Measurements from ENCODE around the gene AIG1.

AIG1 gene

DNA sequence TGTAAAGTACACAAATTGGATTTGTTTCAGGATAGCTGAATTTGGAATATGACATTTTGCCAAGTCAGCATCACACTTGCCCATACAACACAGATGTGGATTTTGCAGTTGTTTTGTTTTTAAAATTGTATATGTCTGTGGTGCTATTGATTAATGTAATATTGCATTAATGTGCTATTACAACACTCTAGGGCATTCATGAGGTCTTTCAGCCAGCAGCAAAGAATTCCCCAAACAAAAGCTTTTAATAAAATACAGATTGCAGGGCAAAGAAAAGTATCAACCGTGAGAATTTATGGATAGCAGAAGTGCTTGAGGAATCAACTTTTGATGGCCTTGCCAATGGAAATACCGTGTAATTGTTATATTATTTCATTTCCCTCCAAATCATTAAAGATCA lies 144.9 kb downstream of the AIG1 start:
- no peak for DNase-seq
- H3K4me3 Mint-ChIP-seq = no peak overlapping the region

DNA sequence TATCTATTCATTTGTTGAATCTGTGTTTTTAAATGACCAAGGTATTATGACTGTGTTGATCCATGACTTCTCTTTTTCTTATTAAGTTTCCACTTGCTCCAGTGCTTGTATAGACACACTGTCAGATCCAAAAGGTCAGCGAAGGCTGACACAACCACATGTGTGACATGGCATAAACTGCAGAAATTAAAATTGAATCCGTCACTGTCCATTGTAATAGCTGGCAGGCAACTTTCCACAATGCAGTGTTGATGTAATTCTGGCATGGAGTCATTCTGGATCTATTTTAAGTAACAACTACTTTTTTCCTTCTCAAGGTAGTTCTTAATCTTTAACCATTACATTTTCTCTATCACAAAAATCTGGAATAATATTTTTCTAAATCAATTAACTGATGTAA lies 145.3 kb downstream of the AIG1 start:
- peaks cover 24% of the 10 kb centered on the region for H3K9me3 Mint-ChIP-seq
- ATAC-seq (no peak), DNase-seq (no peak)
- peaks cover 10% of the 10 kb centered on the region for H3K36me3 Mint-ChIP-seq (ENCODE audit: low read depth)
- H3K4me1 Mint-ChIP-seq = no peaks in the 10 kb centered on the region
- no peak overlapping the region for H3K4me3 Mint-ChIP-seq
- H3K27ac Mint-ChIP-seq = no peak overlapping the region
- H3K27me3 Mint-ChIP-seq = no peaks in the 10 kb centered on the region

More for the DNA sequence above, 144.9 kb downstream of the AIG1 start:
- Mint-ChIP-seq H3K9me3 (peaks cover 27% of the 10 kb centered on the region), H3K27me3 (no peaks in the 10 kb centered on the region), H3K4me1 (peaks cover 3% of the 10 kb centered on the region), H3K36me3 (ENCODE audit: low read depth) (peaks cover 10% of the 10 kb centered on the region), H3K27ac (no peak overlapping the region)
- no peak for ATAC-seq

DNA sequence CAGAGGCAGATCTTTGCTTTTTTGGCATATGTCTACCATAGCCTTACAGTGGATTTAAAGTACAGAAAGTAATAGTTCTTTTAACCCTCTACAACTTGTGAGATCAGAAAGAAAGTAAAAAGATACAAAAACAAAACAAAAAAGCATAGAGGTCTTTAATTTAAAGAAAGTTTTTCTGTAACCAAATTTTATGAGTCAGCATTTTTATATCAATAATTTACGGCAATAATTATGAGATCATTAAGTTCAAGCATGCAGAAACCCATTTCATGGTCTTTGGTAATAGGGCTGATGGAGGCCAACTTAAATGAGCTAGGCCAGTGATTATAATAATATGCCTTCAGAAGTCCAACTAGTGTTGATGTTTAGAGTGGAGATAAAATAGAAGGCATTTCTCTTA lies 145.9 kb downstream of the AIG1 start:
- Mint-ChIP-seq H3K4me3 (no peak overlapping the region), H3K9me3 (peaks cover 24% of the 10 kb centered on the region), H3K36me3 (ENCODE audit: low read depth) (peaks cover 10% of the 10 kb centered on the region), H3K4me1 (no peaks in the 10 kb centered on the region), H3K27me3 (no peaks in the 10 kb centered on the region), H3K27ac (no peak overlapping the region)
- ATAC-seq = no peak
- DNase-seq = no peak

DNA sequence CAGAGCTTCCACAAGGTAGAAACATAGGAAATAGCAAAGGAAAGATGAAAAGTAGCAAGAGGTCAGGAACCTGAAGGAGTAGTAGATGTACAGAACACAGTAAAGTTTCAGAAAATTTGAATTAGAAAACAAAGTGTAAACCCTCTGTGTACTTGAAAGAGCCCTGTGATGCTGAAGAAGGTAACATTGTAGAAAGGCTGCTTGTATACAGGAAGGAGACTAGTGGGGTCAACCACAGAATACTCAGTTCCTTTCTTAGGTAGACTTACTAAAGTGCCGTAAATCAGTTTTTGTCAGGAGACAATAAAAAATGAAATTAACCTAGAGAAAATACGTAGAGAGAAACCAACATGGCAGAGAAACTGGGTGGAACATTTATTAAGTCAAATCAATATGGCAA lies 149.7 kb downstream of the AIG1 start:
- H3K27me3 Mint-ChIP-seq = no peaks in the 10 kb centered on the region
- H3K36me3 Mint-ChIP-seq (ENCODE audit: low read depth) = peaks cover 5% of the 10 kb centered on the region
- no peak overlapping the region for H3K4me3 Mint-ChIP-seq
- H3K27ac Mint-ChIP-seq = no peak overlapping the region
- ATAC-seq (no peak), DNase-seq (no peak)
- peaks cover 13% of the 10 kb centered on the region for H3K9me3 Mint-ChIP-seq
- H3K4me1 Mint-ChIP-seq = no peaks in the 10 kb centered on the region

DNA sequence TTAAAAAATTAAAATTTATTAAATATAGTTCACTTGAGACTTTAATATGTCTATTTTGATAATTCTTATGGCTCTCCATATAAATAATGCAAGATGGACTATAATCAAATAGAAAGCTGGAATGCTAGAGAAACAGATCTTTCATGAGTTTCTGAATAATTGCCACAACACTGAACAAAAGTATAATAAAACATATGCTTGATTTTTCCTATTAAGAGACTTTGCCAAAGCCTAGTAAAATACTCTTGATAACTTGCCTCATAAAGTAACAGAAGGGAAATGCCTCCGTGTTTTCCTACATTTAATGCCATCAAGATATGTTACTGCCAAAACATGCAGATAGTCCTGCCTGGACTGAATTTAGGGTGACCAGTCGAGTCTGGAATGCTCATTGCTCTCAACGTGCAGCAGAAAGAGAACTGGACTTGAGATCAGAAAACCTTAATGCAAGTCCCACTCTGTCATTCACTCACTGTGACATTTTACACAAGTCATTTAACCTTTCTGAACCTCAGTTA lies 153.2 kb downstream of the AIG1 start:
- Mint-ChIP-seq H3K27ac (no peak overlapping the region), H3K27me3 (no peaks in the 10 kb centered on the region), H3K4me3 (no peak overlapping the region), H3K4me1 (no peaks in the 10 kb centered on the region), H3K36me3 (ENCODE audit: low read depth) (peaks cover 3% of the 10 kb centered on the region), H3K9me3 (peaks cover 13% of the 10 kb centered on the region)
- DNase-seq (no peak), ATAC-seq (no peak)

DNA sequence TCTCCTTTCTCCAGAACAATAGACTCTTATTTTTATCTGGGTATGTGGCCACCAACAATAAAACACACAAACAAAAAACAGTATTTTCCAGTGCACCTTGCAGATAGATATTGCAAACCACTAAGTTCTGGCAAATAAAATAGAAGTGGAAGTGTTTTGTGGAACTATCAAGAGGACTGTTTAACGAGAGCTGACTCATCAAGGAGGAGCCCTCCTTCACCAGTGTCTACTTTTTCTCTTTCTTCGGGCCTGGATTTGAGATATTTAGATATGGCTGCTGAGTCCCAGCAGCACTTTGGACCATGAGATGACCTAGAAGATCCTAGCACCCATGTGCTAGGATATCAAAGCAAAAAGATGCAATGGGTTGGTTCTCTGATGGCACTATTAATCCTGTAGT lies 154.7 kb downstream of the AIG1 start:
- Mint-ChIP-seq H3K36me3 (ENCODE audit: low read depth) (no peaks in the 10 kb centered on the region), H3K27me3 (no peaks in the 10 kb centered on the region), H3K9me3 (peaks cover under 1% of the 10 kb centered on the region), H3K27ac (no peak overlapping the region), H3K4me1 (no peaks in the 10 kb centered on the region), H3K4me3 (no peak overlapping the region)
- DNase-seq (no peak), ATAC-seq (no peak)

DNA sequence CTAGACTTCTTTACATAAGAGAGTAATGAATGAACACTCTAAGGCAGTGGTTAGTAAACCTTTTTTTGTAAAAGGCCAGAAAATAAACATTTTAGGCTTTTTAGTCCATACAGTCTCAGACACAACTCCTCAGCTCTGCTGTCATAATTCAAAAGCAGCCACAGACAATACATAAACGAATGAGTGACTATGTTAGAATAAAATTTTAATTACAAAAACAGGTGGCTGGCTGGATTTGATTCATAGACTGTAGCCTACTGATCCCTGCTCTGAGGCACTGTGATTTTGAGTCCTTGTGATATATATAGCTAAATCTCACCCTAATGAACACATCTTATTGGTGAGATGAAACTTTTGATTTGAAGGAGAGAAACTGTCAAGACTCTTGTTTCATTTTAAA lies 155.1 kb downstream of the AIG1 start:
- ATAC-seq (no peak), DNase-seq (no peak)
- no peaks in the 10 kb centered on the region for H3K9me3 Mint-ChIP-seq
- H3K4me3 Mint-ChIP-seq = no peak overlapping the region
- no peaks in the 10 kb centered on the region for H3K4me1 Mint-ChIP-seq
- no peaks in the 10 kb centered on the region for H3K36me3 Mint-ChIP-seq (ENCODE audit: low read depth)
- no peak overlapping the region for H3K27ac Mint-ChIP-seq
- H3K27me3 Mint-ChIP-seq = no peaks in the 10 kb centered on the region

DNA sequence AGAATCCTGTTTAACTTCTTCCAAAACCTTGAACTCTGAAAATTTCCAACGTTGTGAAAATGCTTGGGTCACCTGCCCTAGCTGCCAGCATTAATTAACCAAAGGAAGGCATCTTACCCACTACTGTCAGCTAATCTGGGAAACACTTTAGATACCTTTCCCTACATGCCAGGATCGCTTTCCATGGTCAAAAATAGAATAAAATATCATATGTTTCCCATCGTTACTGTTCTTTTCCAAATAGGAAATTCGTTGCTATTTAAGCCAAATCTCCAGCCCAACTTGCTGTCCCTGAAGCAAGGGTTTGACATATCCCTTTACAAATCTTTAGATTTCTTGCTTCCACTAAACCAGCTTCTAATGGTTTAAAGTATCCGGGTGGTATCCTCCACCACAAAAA lies 157.5 kb downstream of the AIG1 start:
- Mint-ChIP-seq H3K27me3 (no peaks in the 10 kb centered on the region), H3K4me3 (no peak overlapping the region), H3K4me1 (no peaks in the 10 kb centered on the region), H3K9me3 (no peaks in the 10 kb centered on the region), H3K36me3 (ENCODE audit: low read depth) (no peaks in the 10 kb centered on the region), H3K27ac (no peak overlapping the region)
- ATAC-seq (no peak), DNase-seq (no peak)

DNA sequence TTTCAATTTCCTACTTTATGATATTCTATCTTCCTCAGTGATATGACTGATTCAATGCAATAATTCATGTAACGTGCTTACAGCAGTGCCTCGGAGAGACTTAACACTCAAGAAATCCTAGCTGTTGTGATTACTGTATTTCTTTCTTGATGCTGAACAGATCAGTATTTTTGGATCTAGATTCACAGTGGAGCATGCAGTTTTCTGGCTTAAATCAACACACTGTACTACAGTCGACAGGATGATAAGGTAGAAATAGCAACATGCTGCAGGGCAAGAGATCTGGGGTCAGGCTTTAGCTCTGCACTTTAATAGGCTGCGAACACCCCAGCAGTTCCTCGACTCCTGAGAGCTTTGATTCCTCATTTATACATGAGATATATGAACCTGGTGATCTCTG lies 161.0 kb downstream of the AIG1 start:
- H3K36me3 Mint-ChIP-seq (ENCODE audit: low read depth) = no peaks in the 10 kb centered on the region
- H3K4me1 Mint-ChIP-seq = no peaks in the 10 kb centered on the region
- ATAC-seq = no peak
- no peak overlapping the region for H3K4me3 Mint-ChIP-seq
- no peak for DNase-seq
- H3K27me3 Mint-ChIP-seq = no peaks in the 10 kb centered on the region
- H3K9me3 Mint-ChIP-seq = no peaks in the 10 kb centered on the region
- H3K27ac Mint-ChIP-seq = no peak overlapping the region

DNA sequence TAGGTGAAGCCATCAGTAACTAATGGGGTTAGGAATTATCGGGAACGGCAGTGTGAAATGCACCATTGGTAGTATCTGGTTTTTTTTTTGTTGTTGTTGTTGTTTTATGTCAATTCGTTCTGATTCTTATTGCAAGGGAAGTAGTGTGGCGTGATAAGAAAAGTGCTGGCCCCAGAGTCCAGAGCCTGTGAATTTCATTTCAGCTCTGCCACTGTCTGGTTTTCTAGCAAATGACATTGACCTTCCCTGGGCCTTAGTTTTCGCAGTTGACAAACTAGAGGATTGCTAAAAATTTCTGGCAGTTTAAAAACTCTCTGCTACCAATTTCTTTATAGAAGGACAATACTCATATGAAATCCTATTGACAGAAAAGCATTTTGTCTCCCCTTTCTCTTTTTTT lies 161.6 kb downstream of the AIG1 start:
- no peak for ATAC-seq
- no peaks in the 10 kb centered on the region for H3K4me1 Mint-ChIP-seq
- no peaks in the 10 kb centered on the region for H3K9me3 Mint-ChIP-seq
- H3K36me3 Mint-ChIP-seq (ENCODE audit: low read depth) = no peaks in the 10 kb centered on the region
- DNase-seq = no peak
- no peak overlapping the region for H3K27ac Mint-ChIP-seq
- no peak overlapping the region for H3K4me3 Mint-ChIP-seq
- no peaks in the 10 kb centered on the region for H3K27me3 Mint-ChIP-seq

DNA sequence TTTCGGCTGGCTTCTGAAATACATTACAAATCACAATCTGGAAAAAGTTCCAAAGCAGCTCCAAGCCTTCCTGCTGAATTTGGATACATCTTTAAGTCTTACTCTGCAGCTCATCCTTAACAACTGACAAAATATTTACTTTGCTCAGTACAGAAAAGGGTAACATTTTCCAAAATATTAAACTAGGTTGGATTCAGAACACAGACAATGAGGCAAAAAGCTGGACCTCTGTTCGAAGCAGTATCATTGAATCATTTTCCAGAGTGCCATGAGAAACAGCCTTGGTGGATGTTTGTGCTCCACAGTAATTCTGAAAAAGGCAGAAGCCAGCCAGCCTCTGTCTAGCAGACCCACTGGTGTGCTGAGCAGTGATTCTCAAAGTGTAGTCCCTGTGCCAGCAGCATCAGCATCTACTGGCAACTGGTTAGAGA lies 162.1 kb downstream of the AIG1 start:
- H3K27ac Mint-ChIP-seq = no peak overlapping the region
- H3K36me3 Mint-ChIP-seq (ENCODE audit: low read depth) = no peaks in the 10 kb centered on the region
- no peaks in the 10 kb centered on the region for H3K4me1 Mint-ChIP-seq
- no peak for DNase-seq
- ATAC-seq = no peak
- H3K4me3 Mint-ChIP-seq = no peak overlapping the region
- H3K9me3 Mint-ChIP-seq = no peaks in the 10 kb centered on the region
- no peaks in the 10 kb centered on the region for H3K27me3 Mint-ChIP-seq

DNA sequence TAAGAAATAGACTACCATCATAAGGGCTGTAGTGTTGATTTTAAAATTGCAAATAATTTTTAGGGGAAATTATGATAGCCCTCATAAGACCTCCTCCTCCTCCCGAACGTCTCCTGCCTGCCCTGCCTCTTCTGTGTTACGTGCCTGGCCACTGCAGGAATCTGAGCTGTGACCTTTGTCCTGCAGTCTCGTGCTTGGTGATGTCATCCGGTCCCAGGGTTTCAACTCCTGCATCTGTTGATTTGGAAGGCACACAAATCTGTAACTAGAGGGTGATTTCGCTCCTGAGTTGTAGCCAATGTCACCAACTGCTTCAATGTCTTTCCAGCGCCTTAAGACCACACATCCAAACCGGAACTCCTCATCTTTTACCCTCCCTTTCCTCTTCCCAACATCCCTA lies 163.2 kb downstream of the AIG1 start:
- Mint-ChIP-seq H3K4me3 (no peak overlapping the region), H3K9me3 (no peaks in the 10 kb centered on the region), H3K36me3 (ENCODE audit: low read depth) (peaks cover 2% of the 10 kb centered on the region), H3K4me1 (no peaks in the 10 kb centered on the region), H3K27ac (no peak overlapping the region), H3K27me3 (no peaks in the 10 kb centered on the region)
- no peak for DNase-seq
- no peak for ATAC-seq

DNA sequence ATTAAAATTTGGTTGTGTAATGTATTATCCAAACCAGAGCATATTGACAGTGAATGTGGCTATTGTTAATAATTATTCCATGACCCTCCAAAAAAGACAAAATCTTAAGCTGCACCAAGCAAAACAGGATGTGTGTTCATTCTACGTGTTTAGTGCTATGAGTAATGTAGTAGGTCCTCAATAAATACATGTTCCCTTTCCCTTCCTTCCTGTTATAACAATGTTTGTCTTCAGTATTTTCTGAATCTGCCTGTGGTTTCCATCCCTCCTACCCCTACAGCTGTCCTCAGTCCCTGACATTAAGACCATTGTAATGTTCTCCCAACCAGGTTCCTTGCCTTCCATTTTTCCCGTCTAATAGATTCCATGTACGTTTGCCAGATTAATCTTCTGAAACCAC lies 163.8 kb downstream of the AIG1 start:
- DNase-seq (no peak), ATAC-seq (no peak)
- Mint-ChIP-seq H3K27ac (no peak overlapping the region), H3K4me3 (no peak overlapping the region), H3K36me3 (ENCODE audit: low read depth) (peaks cover 2% of the 10 kb centered on the region), H3K4me1 (no peaks in the 10 kb centered on the region), H3K27me3 (no peaks in the 10 kb centered on the region), H3K9me3 (no peaks in the 10 kb centered on the region)

DNA sequence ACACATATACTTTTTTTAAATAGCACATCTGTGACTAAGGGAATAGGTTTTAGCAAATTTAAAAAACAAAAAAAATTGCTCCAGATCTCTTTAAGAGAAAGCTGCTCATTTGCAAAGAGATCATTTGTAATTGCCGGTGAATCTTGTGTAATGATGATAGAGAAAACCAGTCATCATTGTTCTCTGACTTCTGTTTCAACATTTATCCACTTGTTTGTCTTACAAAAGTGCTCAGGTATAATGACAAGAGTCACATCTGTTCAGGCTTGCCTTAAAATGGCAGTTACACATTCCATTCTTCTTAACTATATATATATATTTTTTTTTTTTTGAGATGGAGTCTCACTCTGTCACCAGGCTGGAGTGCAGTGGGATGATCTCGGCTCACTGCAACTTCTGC lies 165.2 kb downstream of the AIG1 start:
- no peaks in the 10 kb centered on the region for H3K27me3 Mint-ChIP-seq
- no peaks in the 10 kb centered on the region for H3K4me1 Mint-ChIP-seq
- peaks cover 2% of the 10 kb centered on the region for H3K36me3 Mint-ChIP-seq (ENCODE audit: low read depth)
- H3K27ac Mint-ChIP-seq = no peak overlapping the region
- H3K4me3 Mint-ChIP-seq = no peak overlapping the region
- no peaks in the 10 kb centered on the region for H3K9me3 Mint-ChIP-seq
- ATAC-seq (no peak), DNase-seq (no peak)

DNA sequence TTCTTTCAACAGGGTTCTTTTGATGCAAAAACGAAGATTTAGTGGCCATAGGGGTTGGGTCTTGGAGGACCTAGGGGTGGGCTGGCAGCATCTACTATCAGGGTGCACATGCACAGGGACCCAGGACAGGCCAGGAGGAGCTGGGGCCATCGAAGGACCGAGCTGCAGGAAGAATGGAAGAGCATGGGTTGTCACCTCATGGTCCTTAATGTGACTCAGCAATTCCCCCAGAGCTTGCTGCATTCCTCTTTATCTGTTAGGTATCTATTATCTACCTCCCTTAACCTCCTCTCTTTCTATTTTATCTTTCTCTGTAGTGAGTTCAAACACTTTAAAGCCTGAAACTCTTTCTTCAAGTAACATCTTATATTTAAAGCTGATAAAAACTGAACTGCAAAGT lies 167.0 kb downstream of the AIG1 start:
- ATAC-seq (no peak), DNase-seq (no peak)
- Mint-ChIP-seq H3K36me3 (ENCODE audit: low read depth) (peaks cover 2% of the 10 kb centered on the region), H3K4me3 (no peak overlapping the region), H3K4me1 (no peaks in the 10 kb centered on the region), H3K27me3 (no peaks in the 10 kb centered on the region), H3K9me3 (no peaks in the 10 kb centered on the region), H3K27ac (no peak overlapping the region)

DNA sequence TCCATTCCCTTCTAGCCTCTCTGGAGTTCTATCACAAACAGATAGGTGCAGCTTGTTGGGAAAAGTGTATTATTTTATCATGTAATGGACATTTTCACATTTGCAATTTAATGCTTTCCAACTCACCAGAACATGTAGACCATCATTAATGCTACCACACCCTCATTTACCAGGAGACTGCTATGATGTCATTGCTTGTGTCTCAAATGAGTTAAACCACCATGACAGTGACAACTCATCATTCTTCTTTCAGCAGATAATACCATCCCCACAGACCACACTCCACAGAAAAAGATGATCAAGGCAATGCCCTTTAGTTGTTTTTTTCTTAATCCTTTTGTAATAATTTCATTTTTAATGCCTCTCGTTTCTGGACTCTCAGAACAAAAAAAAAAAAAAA lies 168.7 kb downstream of the AIG1 start:
- H3K27me3 Mint-ChIP-seq = no peaks in the 10 kb centered on the region
- DNase-seq = no peak
- no peak overlapping the region for H3K4me3 Mint-ChIP-seq
- no peaks in the 10 kb centered on the region for H3K9me3 Mint-ChIP-seq
- ATAC-seq = no peak
- peaks cover 2% of the 10 kb centered on the region for H3K36me3 Mint-ChIP-seq (ENCODE audit: low read depth)
- no peak overlapping the region for H3K27ac Mint-ChIP-seq
- H3K4me1 Mint-ChIP-seq = no peaks in the 10 kb centered on the region

Data from activated naive CD8-positive, alpha-beta T cell treated with anti-CD3 and anti-CD28 coated beads, Interleukin-2, amount 50 U/mL, for 24 hours (primary cell).